GM23248 (cell line): ENCODE data around the gene CTNND2. TPM values are rescaled to one million over a fixed set of nuclear protein-coding genes. Genes with fewer than 3 reads are reported as not detected.

ENCODE experiments used
- DNase-seq: peaks from one replicate; pipeline ENCODE4 v3.0.0-alpha.2; 2015
- H2AFZ ChIP-seq: fragments of 200-600 bp; sonication (generic); 2 replicates; pipeline ENCODE4 v1.6.1; 2016; ENCODE audit warnings: antibody characterized with exemption
- H3F3A ChIP-seq: fragments of 200-600 bp; sonication (generic); 2 replicates; pipeline ENCODE4 v1.6.1; 2016; ENCODE audit warnings: mild to moderate bottlenecking, antibody characterized with exemption, mixed run types; ENCODE audit not compliant: insufficient read depth
- H3K27ac ChIP-seq: fragments of 200-600 bp; sonication (generic); 2 replicates; pipeline ENCODE4 v1.5.1; 2016; ENCODE audit warnings: mild to moderate bottlenecking
- H3K27me3 ChIP-seq: fragments of 200-600 bp; sonication (generic); replicated peaks from 2 replicates; pipeline ENCODE4 v1.6.1; 2016; ENCODE audit warnings: mild to moderate bottlenecking; ENCODE audit not compliant: insufficient read depth
- H3K36me3 ChIP-seq: fragments of 200-600 bp; sonication (generic); 2 replicates; pipeline ENCODE4 v1.6.1; 2016; ENCODE audit warnings: low read depth, mild to moderate bottlenecking
- H3K4me1 ChIP-seq: fragments of 200-600 bp; sonication (generic); 2 replicates; pipeline ENCODE4 v1.6.1; 2016; ENCODE audit warnings: mild to moderate bottlenecking; ENCODE audit not compliant: insufficient read depth
- H3K4me2 ChIP-seq: fragments of 200-600 bp; sonication (generic); one replicate; pipeline ENCODE4 v1.6.1; 2016; ENCODE audit warnings: mild to moderate bottlenecking; ENCODE audit not compliant: unreplicated experiment
- H3K4me3 ChIP-seq: fragments of 200-600 bp; sonication (generic); 2 replicates; pipeline ENCODE4 v1.5.1; 2016; ENCODE audit warnings: mild to moderate bottlenecking
- H3K79me2 ChIP-seq: fragments of 200-600 bp; sonication (generic); 2 replicates; pipeline ENCODE4 v1.6.1; 2016; ENCODE audit warnings: mild to moderate bottlenecking; ENCODE audit not compliant: insufficient read depth
- H3K9ac ChIP-seq: fragments of 200-600 bp; sonication (generic); 2 replicates; pipeline ENCODE4 v1.6.1; 2016; ENCODE audit warnings: mild to moderate bottlenecking
- H3K9me2 ChIP-seq: fragments of 200-600 bp; sonication (generic); 2 replicates; pipeline ENCODE4 v1.6.1; 2016; ENCODE audit warnings: mixed run types, mild to moderate bottlenecking, moderate library complexity; ENCODE audit not compliant: insufficient read depth
- H3K9me3 ChIP-seq: fragments of 200-600 bp; sonication (generic); one replicate; pipeline ENCODE4 v1.6.1; 2017; ENCODE audit warnings: low read depth
- H4K20me1 ChIP-seq: fragments of 200-600 bp; sonication (generic); 2 replicates; pipeline ENCODE4 v1.6.0; 2016; ENCODE audit not compliant: insufficient read depth
- EZH2 ChIP-seq: fragments of 200-600 bp; sonication (generic); IDR thresholded peaks from 2 replicates; pipeline ENCODE4 v1.6.1; 2018; ENCODE audit warnings: antibody characterized with exemption, mild to moderate bottlenecking; ENCODE audit not compliant: insufficient read depth, poor library complexity, severe bottlenecking
- EZH2phosphoT487 ChIP-seq: fragments of 200-600 bp; sonication (generic); IDR thresholded peaks from 2 replicates; pipeline ENCODE4 v1.6.1; 2018; ENCODE audit warnings: antibody characterized with exemption, moderate library complexity, mild to moderate bottlenecking, low read depth; ENCODE audit not compliant: insufficient read depth
- WGBS, 2 experiments: methylation state at CpG; one replicate each; pipeline ENCODE4 v1.1.6; 2015 to 2017; ENCODE audit warnings: low lambda C conversion rate in 2 of 2, low coverage in 1 of 2; ENCODE audit errors: missing lambda C conversion rate in 2 of 2; 5-methylcytosine and 5-hydroxymethylcytosine counted together
- in situ Hi-C: fragments of 300-500 bp; cut with MboI; formaldehyde crosslinking; loops from 2 replicates; pipeline ENCODE4 v1.15.0; 2020
- polyA plus RNA-seq: library from polyadenylated mRNA; unstranded; fragments of >200 nt; fragmentation: Nextera tagmentation; extraction: Ambion mirVana; gene quantifications from 2 replicates; pipeline ENCODE4 v1.2.1, GENCODE V29; 2016
- total RNA-seq: library from RNA; depleted of rRNA; stranded (reverse); fragments of >200 nt; shearing (Covaris generic); gene quantifications from 2 replicates; pipeline ENCODE4 v1.2.3, GENCODE V29; 2014

CTNND2 gene
- total and polyA plus RNA-seq, 2 experiments from 2014 or later = not detected

DNA sequence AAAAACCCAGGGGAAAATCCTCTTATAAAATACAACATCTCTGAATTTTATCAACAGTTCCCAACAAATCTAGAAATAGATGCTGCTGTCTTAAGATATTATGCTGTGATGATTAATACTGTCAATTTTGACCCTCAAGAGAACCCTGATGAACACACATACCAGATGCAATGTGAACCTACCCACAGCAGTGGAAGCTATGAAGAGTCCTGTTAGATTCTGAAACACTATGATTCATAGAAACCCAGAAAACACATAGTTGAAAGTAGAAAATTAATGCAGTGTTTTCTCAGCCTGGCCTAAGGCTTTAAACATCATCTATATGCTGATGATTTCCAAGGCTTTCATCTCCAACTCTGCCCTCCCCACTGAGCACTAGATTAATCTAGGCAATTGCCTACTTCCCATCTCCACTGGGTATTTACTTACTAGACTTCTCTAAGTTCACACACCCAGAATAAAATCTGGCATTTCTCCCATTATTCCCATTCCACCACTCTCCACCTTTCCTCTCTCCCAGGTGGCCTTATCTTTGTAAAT is 296.2 kb downstream of the CTNND2 start:
- Histone ChIP-seq H3K4me1 (no peaks in the 10 kb centered on the region), H3K27me3 (no peaks in the 10 kb centered on the region), H3K9me3 (no peaks in the 10 kb centered on the region), H3K79me2 (no peaks in the 10 kb centered on the region), H3F3A (no peaks in the 10 kb centered on the region), H3K36me3 (no peaks in the 10 kb centered on the region), H2AFZ (no peak overlapping the region), H3K9me2 (no peaks in the 10 kb centered on the region), H3K27ac (no peak overlapping the region), H3K9ac (no peak overlapping the region), H4K20me1 (no peaks in the 10 kb centered on the region), H3K4me2 (no peak overlapping the region), H3K4me3 (no peak overlapping the region)
- in situ Hi-C loops = no loop called here
- DNase-seq = no peak
- TF ChIP-seq EZH2phosphoT487 (no peak), EZH2 (no peak)

DNA sequence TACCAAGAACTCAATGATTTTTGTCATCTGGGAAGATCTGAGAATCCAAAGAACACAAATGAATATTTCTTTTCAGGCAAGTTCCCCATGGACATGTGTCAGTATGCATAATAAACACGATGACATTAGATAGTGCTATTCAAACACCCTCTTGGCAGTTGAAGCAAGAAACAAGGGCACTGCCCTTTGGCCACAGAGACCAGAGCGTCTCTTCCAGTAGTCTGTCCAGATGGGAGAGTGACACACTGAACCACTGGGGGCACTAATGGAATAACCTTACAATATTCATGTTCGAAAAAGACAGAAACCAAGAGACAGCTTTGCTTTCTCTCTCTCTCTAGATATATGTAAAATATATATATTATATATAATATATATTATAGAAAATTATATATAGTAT is 301.9 kb downstream of the CTNND2 start:
- H3K27ac ChIP-seq = no peak overlapping the region
- H3K79me2 ChIP-seq = no peaks in the 10 kb centered on the region
- no peak for DNase-seq
- H3K9me3 ChIP-seq = no peaks in the 10 kb centered on the region
- no peak overlapping the region for H2AFZ ChIP-seq
- H3K9ac ChIP-seq = no peak overlapping the region
- H3K27me3 ChIP-seq = no peaks in the 10 kb centered on the region
- in situ Hi-C loops = no loop called here
- no peaks in the 10 kb centered on the region for H3K4me1 ChIP-seq
- no peak overlapping the region for H3K4me3 ChIP-seq
- no peaks in the 10 kb centered on the region for H3K36me3 ChIP-seq
- no peak for TF ChIP-seq EZH2phosphoT487
- TF ChIP-seq EZH2 = no peak
- H3K9me2 ChIP-seq = no peaks in the 10 kb centered on the region
- no peak overlapping the region for H3K4me2 ChIP-seq
- H3F3A ChIP-seq = no peaks in the 10 kb centered on the region
- 23 to 24% methylated on average over 3 of the region's 3 CpGs for WGBS, 2 experiments
- no peaks in the 10 kb centered on the region for H4K20me1 ChIP-seq

DNA sequence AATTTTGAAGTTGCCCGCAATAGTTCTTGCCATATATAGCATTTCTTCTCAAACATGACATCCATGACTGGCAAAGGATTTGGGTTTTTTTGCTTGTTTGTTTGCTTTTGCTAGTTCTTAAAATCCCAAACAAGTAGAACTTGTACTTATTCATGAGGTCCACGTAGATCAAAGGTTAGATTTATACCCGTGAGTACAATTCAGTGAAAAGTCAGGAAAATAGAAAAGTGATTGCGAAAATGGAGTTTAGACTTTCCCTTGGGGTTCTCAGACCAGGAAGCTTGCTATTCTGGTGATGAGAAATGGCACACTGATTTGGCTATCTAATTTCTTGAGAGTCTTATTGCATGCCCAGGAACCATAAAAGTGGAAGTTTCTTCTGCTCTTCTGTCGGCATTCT is 304.7 kb downstream of the CTNND2 start:
- in situ Hi-C loops = no loop called here
- Histone ChIP-seq H3K4me2 (no peak overlapping the region), H3K27ac (no peak overlapping the region), H3K36me3 (no peaks in the 10 kb centered on the region), H3K4me1 (no peaks in the 10 kb centered on the region), H2AFZ (no peak overlapping the region), H3K9me2 (no peaks in the 10 kb centered on the region), H3K27me3 (no peaks in the 10 kb centered on the region), H3K9ac (no peak overlapping the region), H3K79me2 (no peaks in the 10 kb centered on the region), H3F3A (no peaks in the 10 kb centered on the region), H3K9me3 (no peaks in the 10 kb centered on the region), H4K20me1 (no peaks in the 10 kb centered on the region), H3K4me3 (no peak overlapping the region)
- WGBS, 2 experiments = 25 to 33% methylated on average over 5 of the region's 5 CpGs
- no peak for TF ChIP-seq EZH2
- TF ChIP-seq EZH2phosphoT487 = no peak
- DNase-seq = no peak

DNA sequence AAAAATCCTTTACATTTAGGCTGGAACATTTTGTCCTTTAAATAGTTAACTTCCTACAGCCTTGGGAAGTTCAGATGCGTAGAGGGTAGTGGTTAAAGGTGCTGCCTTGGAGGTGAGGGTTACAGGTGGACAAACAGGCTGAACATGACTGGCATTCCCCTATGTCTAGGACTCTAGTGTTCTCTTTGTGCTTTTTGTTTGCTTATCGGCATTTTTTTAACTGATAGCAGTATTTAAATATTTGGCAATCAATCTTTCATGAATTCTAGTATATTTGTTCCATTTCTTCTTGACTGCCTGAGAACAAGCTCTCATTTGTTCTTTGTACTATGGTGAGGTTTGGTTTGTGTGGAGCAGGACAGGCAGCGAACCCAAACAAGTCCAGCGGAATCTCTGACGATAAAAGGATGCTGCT is 307.6 kb downstream of the CTNND2 start:
- Histone ChIP-seq H3K4me1 (no peaks in the 10 kb centered on the region), H3K4me3 (no peak overlapping the region), H2AFZ (no peak overlapping the region), H3K9me3 (no peaks in the 10 kb centered on the region), H3K27ac (no peak overlapping the region), H3K4me2 (no peak overlapping the region), H3K9ac (no peak overlapping the region), H3F3A (no peaks in the 10 kb centered on the region), H3K9me2 (no peaks in the 10 kb centered on the region), H3K79me2 (no peaks in the 10 kb centered on the region), H3K27me3 (no peaks in the 10 kb centered on the region), H4K20me1 (no peaks in the 10 kb centered on the region), H3K36me3 (no peaks in the 10 kb centered on the region)
- TF ChIP-seq EZH2 (no peak), EZH2phosphoT487 (no peak)
- 58 to 60% methylated on average over 5 of the region's 5 CpGs for WGBS, 2 experiments
- in situ Hi-C loops = no loop called here
- no peak for DNase-seq

DNA sequence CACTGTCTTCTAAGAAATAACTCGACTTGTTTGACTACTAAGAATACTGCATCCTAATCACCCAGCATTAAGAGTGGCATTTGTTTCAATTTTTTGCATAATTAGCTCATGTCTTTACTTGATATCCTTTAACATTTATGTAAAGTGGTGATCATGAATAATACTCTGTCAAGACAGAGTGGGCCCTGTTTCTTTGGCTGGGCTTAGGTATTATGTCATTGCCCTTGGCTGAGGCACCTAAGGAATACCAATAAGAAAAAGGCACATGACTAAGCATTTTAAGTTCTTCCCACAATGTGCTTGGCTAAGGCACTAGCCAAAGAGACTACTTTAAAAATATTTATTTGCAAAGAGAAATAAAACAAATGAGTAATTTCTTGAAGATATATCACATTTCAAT is 308.1 kb downstream of the CTNND2 start:
- H2AFZ ChIP-seq = no peak overlapping the region
- TF ChIP-seq EZH2phosphoT487 (no peak), EZH2 (no peak)
- H3K79me2 ChIP-seq = no peaks in the 10 kb centered on the region

More for the DNA sequence above, 308.1 kb downstream of the CTNND2 start:
- H3K9me2 ChIP-seq = no peaks in the 10 kb centered on the region
- no peak overlapping the region for H3K4me2 ChIP-seq
- in situ Hi-C loops = no loop called here
- H3K9ac ChIP-seq = no peak overlapping the region
- H3K4me3 ChIP-seq = no peak overlapping the region
- no peaks in the 10 kb centered on the region for H3K36me3 ChIP-seq
- H3K9me3 ChIP-seq = no peaks in the 10 kb centered on the region
- no peaks in the 10 kb centered on the region for H4K20me1 ChIP-seq
- no peak for DNase-seq
- WGBS, 2 experiments = 4 to 6% methylated on average over 1 of the region's 1 CpG
- H3F3A ChIP-seq = no peaks in the 10 kb centered on the region
- no peaks in the 10 kb centered on the region for H3K27me3 ChIP-seq
- H3K4me1 ChIP-seq = no peaks in the 10 kb centered on the region
- no peak overlapping the region for H3K27ac ChIP-seq
